GM12872 (cell line): ENCODE measurements around the gene ACSF3.

ENCODE experiments used
- TF ChIP-seq, protein P1 (sequence below): IDR thresholded peaks from 3 replicates; pipeline ENCODE4 v1.5.1; 2011; ENCODE audit warnings: low read depth, mild to moderate bottlenecking, low read length, moderate library complexity; ENCODE audit not compliant: insufficient read depth

Gene ACSF3

GRCh38 chr16:89135166-89135565 lies 41.5 kb downstream of the ACSF3 start:
- TF ChIP-seq, protein P1, sequence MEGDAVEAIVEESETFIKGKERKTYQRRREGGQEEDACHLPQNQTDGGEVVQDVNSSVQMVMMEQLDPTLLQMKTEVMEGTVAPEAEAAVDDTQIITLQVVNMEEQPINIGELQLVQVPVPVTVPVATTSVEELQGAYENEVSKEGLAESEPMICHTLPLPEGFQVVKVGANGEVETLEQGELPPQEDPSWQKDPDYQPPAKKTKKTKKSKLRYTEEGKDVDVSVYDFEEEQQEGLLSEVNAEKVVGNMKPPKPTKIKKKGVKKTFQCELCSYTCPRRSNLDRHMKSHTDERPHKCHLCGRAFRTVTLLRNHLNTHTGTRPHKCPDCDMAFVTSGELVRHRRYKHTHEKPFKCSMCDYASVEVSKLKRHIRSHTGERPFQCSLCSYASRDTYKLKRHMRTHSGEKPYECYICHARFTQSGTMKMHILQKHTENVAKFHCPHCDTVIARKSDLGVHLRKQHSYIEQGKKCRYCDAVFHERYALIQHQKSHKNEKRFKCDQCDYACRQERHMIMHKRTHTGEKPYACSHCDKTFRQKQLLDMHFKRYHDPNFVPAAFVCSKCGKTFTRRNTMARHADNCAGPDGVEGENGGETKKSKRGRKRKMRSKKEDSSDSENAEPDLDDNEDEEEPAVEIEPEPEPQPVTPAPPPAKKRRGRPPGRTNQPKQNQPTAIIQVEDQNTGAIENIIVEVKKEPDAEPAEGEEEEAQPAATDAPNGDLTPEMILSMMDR: no peak

- TF ChIP-seq, protein P1: no peak
These were observed 42.5 kb downstream of the ACSF3 start for GRCh38 chr16:89135971-89136765.

GRCh38 chr16:89136931-89137330 lies 43.3 kb downstream of the ACSF3 start:
- TF ChIP-seq, protein P1: no peak

DNA sequence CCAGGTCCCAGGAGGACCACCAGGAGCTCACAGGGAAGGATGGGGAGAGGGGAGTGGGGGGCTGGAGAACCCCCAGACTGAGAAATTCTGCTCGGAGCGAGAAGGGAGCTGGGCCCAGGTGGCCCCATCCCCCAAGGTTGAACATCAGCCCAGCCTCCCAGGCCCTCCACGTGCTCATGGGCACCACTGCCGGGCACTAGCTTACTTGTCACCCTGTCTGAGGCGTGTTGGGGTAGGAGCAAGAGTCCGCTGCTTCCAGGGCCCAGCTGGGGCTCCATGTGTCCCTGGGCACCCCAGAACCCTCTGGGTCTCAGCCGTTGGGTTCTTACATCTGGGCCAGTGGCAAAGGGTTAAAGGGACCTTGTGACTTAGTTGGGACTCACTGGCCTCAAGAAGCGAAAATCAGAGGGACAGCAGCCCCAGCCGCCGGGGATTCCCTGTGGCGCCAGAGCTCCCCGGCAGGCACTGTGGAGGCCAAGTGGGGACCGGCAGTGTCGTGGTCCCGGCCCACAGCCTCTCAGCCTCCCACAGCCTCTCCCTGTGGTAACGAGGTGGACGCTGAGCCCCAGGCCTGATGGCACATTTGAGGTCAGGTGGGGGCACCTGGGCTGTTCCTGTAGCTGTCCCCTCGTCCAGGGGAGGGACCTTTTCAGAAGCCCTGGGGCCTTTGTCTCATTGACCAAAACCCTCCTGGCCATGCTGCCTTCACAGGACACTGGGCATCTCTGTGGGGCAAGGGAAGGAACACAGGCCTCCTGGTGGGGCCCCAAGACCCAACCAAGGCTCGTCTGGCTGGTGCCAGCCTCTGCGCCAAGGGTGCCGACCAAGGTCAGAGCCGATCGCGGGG lies 44.2 kb downstream of the ACSF3 start:
- TF ChIP-seq, protein P1: no peak

- TF ChIP-seq, protein P1: no peak
These were observed 44.8 kb downstream of the ACSF3 start for GRCh38 chr16:89138513-89138795.

DNA sequence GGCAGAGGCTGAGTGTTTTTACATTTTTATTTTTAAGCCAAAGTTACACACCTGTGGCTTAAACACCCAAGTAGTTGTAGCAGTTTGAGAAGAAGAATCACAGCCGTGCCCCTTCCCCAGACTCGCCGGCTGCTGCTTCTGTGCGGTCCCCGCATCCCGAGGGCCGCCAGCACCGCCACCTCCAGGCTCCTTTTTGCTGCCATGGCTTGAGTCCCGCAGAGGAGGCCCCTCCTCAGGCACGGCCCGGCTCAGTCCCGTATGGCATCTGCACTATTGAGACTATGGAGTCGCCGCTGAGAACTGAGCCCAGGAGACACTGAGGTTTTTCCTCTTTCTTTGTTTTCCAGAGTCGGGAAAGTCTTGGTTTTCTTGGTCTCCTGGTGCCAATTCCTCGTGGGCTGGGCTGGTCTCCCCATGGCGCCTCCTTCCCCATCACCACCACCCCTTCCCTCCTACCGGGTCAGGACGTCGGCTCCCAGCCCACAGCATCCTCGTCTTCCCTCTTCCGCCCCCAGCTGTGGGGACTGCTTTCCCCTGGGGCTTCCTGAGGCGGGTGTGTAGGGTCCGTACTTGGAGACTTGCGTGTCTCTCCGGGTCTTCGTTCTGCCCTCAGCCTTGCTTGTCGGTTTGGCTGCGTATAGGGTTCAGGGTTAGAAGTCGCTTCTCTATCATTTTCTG lies 45.3 kb downstream of the ACSF3 start:
- TF ChIP-seq, protein P1: no peak

GRCh38 chr16:89139907-89140361 lies 46.3 kb downstream of the ACSF3 start:
- TF ChIP-seq, protein P1: no peak
